Astrocyte (in vitro differentiated cells and primary cell): ENCODE results near the gene RNLS.

Source experiments
- CTCF ChIP-seq: IDR thresholded peaks from 2 replicates; pipeline ENCODE4 v1.5.1; 2011; ENCODE audit warnings: low read depth, mild to moderate bottlenecking, inconsistent platforms, low read length, moderate library complexity; ENCODE audit not compliant: insufficient read depth
- EZH2 ChIP-seq: IDR thresholded peaks from 2 replicates; pipeline ENCODE4 v1.6.1; 2012; ENCODE audit warnings: mild to moderate bottlenecking, low read length, inconsistent platforms; ENCODE audit not compliant: insufficient read depth

DNA sequence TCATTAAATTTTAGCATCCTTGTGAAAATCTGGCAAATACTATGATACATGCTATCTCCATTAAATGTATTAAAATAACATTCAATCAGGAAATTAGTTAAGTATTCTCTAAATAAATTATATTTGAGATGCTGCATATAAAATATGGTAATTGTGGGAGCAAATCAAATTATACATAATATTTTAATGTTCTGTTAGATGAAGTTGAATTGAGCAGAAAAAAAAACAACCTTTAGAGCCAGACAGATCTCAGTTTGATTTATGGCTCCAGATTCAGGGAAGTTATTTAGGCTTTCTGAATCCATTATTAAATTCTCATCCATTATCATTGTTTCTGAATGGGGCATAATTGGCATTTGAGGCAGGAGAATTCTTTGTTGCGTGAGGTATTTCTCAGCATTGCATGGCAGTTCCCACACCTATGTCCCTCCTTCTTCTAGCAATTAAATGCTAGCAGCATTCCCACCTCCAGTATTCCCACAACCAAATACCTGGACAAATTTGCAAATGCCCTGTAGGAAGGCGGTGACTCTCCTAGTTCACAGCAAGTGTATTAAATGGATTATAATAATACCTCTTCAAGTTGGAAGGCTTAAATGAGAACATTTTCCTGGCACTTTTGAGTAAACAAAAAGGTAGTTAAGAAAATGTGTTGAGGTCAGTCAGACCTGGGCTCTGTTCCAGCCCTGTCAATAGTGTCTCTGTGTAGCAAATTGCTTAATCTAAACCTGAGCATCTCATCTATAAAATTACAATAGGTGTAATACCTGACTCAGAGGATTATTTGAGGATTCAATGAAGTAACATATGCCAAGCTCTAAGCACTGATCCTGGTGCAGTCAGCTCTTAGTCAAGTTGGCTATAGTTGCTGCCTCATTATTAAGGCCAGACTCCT, 108.9 kb downstream of the RNLS start:
- TF ChIP-seq CTCF (no peak), EZH2 (no peak)
